ENCODE results near the gene SORBS1. TPM values are rescaled to one million over a fixed set of nuclear protein-coding genes. Genes with fewer than 3 reads are reported as not detected.

SORBS1 gene
- total and polyA plus RNA-seq, 3 donors from 2014 or later, result 34.4 to 46.6 (median 38.8) TPM

- no peaks in the 10 kb centered on the region for H3K36me3 ChIP-seq (ENCODE audit: low read depth, missing control alignments)
- no peaks in the 10 kb centered on the region for H3K27me3 ChIP-seq
- DNase-seq, result no peak
- H3K27ac ChIP-seq, result peak overlapping the region; percentile 63 to 67
- intact Hi-C loops (cut with DNase I; ENCODE audit: low total_unique reads), result no loop called here
- TF ChIP-seq CTCF (IDR thresholded peaks at IDR 0.05), result no peak
- TF ChIP-seq POLR2A (IDR thresholded peaks at IDR 0.05), result no peak
- peaks cover 25% of the 10 kb centered on the region for H3K4me1 ChIP-seq
- H3K4me3 ChIP-seq, result no peak overlapping the region
- no peaks in the 10 kb centered on the region for H3K9me3 ChIP-seq
- 69 to 77% methylated on average over 11 of the region's 11 CpGs for WGBS, 2 donors
Observed at GRCh38 chr10:95513008-95513589, 48.1 kb downstream of the SORBS1 start.

DNA sequence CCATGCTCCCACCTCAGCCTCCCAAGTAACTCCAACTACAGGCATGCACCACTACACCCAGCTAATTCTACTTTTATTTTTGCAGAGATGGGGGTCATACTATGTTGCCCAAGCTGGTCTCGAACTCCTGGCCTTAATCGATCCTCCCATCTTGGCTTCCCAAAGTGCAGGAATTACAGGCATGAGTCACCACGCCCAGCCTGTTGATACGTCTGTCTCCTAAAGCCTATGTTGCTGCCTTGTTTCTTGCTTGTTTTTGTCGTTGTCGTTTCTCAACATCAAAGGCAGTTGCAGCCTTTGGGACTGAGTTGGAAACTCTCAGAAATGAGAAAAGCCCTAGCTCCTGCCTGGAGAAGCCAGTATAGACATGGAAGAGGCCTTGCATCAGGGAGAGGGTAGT lies 49.9 kb downstream of the SORBS1 start:
- H3K36me3 ChIP-seq (ENCODE audit: low read depth, missing control alignments), result no peaks in the 10 kb centered on the region
- intact Hi-C loops (cut with DNase I; ENCODE audit: low total_unique reads), result no loop called here
- H3K27ac ChIP-seq, result peak overlapping the region in 1 of 2 donors; percentile 63
- H3K9me3 ChIP-seq, result no peaks in the 10 kb centered on the region
- 86 to 89% methylated on average over 6 of the region's 6 CpGs for WGBS, 2 donors
- H3K27me3 ChIP-seq, result no peaks in the 10 kb centered on the region
- TF ChIP-seq CTCF (IDR thresholded peaks at IDR 0.05), result no peak
- no peak for TF ChIP-seq POLR2A (IDR thresholded peaks at IDR 0.05)
- DNase-seq, result no peak
- H3K4me3 ChIP-seq, result no peak overlapping the region
- H3K4me1 ChIP-seq, result peaks cover 34% of the 10 kb centered on the region

GRCh38 chr10:95509251-95509650 lies 51.9 kb downstream of the SORBS1 start:
- TF ChIP-seq CTCF (IDR thresholded peaks at IDR 0.05) (no peak), POLR2A (IDR thresholded peaks at IDR 0.05) (no peak)
- H3K4me1 ChIP-seq, result peaks cover 43% of the 10 kb centered on the region
- WGBS, 2 donors, result 11 to 44% methylated on average over 1 of the region's 1 CpG
- H3K9me3 ChIP-seq, result no peaks in the 10 kb centered on the region
- H3K4me3 ChIP-seq, result no peak overlapping the region
- H3K27ac ChIP-seq, result peak overlapping the region; percentile 75 to 87
- intact Hi-C loops (cut with DNase I; ENCODE audit: low total_unique reads), result no loop called here
- no peaks in the 10 kb centered on the region for H3K36me3 ChIP-seq (ENCODE audit: low read depth, missing control alignments)
- DNase-seq, result no peak
- H3K27me3 ChIP-seq, result no peaks in the 10 kb centered on the region

DNA sequence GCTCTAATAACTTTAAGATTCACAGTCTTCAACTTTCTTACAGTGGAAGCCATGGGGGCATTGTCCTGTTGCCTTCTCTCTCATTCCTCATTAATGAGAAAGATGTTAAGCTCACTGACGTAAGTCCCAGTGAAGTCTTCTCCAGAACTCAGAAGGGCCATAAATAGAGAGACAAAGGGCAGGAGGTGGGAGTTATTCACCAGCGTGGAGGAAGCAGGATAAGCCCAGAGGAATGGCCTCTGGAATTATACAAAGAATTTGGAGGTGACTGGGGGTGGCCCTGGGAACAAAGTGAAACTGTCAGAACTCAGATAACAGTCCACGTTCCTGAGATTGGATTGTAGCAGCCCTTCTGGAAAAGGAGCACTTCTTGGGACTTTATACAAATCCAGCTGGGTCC lies 52.4 kb downstream of the SORBS1 start:
- TF ChIP-seq CTCF (IDR thresholded peaks at IDR 0.05), result no peak
- TF ChIP-seq POLR2A (IDR thresholded peaks at IDR 0.05), result no peak
- H3K9me3 ChIP-seq, result no peaks in the 10 kb centered on the region
- no peaks in the 10 kb centered on the region for H3K36me3 ChIP-seq (ENCODE audit: low read depth, missing control alignments)
- DNase-seq, result peak; percentile 18
- intact Hi-C loops (cut with DNase I; ENCODE audit: low total_unique reads), result no loop called here
- no peak overlapping the region for H3K4me3 ChIP-seq
- 29 to 47% methylated on average over 3 of the region's 3 CpGs for WGBS, 2 donors
- H3K4me1 ChIP-seq, result peaks cover 38% of the 10 kb centered on the region
- H3K27ac ChIP-seq, result peak overlapping the region; percentile 75 to 87
- no peaks in the 10 kb centered on the region for H3K27me3 ChIP-seq

All from testis (tissue), 3 donors.